Smooth muscle cell (in vitro differentiated cells): ENCODE data around the gene FEZF1. TPM values are rescaled to one million over a fixed set of nuclear protein-coding genes. Genes with fewer than 3 reads are reported as not detected.

Source experiments
- DNase-seq: peaks from one replicate; lab custom pipeline; 2025; ENCODE audit not compliant: unreplicated experiment; lab: John Stamatoyannopoulos, UW
- H2AFZ ChIP-seq: fragments of 200-600 bp; sonication (generic); 2 replicates; pipeline ENCODE4 v1.6.0; 2016; ENCODE audit warnings: antibody characterized with exemption, low read depth, mild to moderate bottlenecking
- H3F3A ChIP-seq: fragments of 200-600 bp; sonication (generic); 2 replicates; pipeline ENCODE4 v1.6.0; 2017; ENCODE audit warnings: antibody characterized with exemption, low read depth
- H3K27ac ChIP-seq: fragments of 200-600 bp; sonication (generic); 2 replicates; pipeline ENCODE4 v1.5.1; 2016; ENCODE audit warnings: low read depth, mild to moderate bottlenecking
- H3K27me3 ChIP-seq: fragments of 200-600 bp; sonication (generic); 2 replicates; pipeline ENCODE4 v1.6.1; 2016; ENCODE audit warnings: low read depth, mild to moderate bottlenecking
- H3K36me3 ChIP-seq: fragments of 200-600 bp; sonication (generic); 2 replicates; pipeline ENCODE4 v1.5.1; 2016; ENCODE audit warnings: low read depth
- H3K4me1 ChIP-seq: fragments of 200-600 bp; sonication (generic); 2 replicates; pipeline ENCODE4 v1.5.1; 2016; ENCODE audit warnings: low read depth
- H3K4me2 ChIP-seq: fragments of 200-600 bp; sonication (generic); 2 replicates; pipeline ENCODE4 v1.6.0; 2016; ENCODE audit warnings: mild to moderate bottlenecking
- H3K4me3 ChIP-seq: fragments of 200-600 bp; sonication (generic); 2 replicates; pipeline ENCODE4 v1.5.1; 2016; ENCODE audit warnings: mild to moderate bottlenecking
- H3K79me2 ChIP-seq: fragments of 200-600 bp; sonication (generic); 2 replicates; pipeline ENCODE4 v1.6.0; 2016; ENCODE audit warnings: low read depth, mild to moderate bottlenecking
- H3K9ac ChIP-seq: fragments of 200-600 bp; sonication (generic); 2 replicates; pipeline ENCODE4 v1.6.0; 2016; ENCODE audit warnings: low read depth
- H3K9me3 ChIP-seq: fragments of 200-600 bp; sonication (generic); replicated peaks from 2 replicates; pipeline ENCODE4 v1.5.1; 2016; ENCODE audit warnings: low read depth
- H4K20me1 ChIP-seq: fragments of 200-600 bp; sonication (generic); 2 replicates; pipeline ENCODE4 v1.6.0; 2016; ENCODE audit warnings: low read depth
- CTCF ChIP-seq: fragments of 200-600 bp; sonication (generic); IDR thresholded peaks from 2 replicates; pipeline ENCODE4 v1.5.1; 2017; ENCODE audit warnings: borderline replicate concordance, mild to moderate bottlenecking, antibody characterized with exemption; ENCODE audit not compliant: insufficient read depth, poor library complexity, severe bottlenecking
- WGBS: methylation state at CpG from one replicate; pipeline ENCODE4 v1.1.7; 2016; ENCODE audit warnings: low lambda C conversion rate; 5-methylcytosine and 5-hydroxymethylcytosine counted together
- polyA plus RNA-seq: library from polyadenylated mRNA; unstranded; fragments of >200 nt; fragmentation: Nextera tagmentation; extraction: Ambion mirVana; gene quantifications from 2 replicates; pipeline ENCODE4 v1.2.1, GENCODE V29; 2016
- total RNA-seq: library from RNA; depleted of rRNA; stranded (reverse); fragments of >200 nt; gene quantifications from 2 replicates; pipeline ENCODE4 v1.2.3, GENCODE V29; 2014

Gene FEZF1
- total RNA-seq (not detected in 2 replicates), polyA plus RNA-seq (0.18 TPM in 1 of 2 replicates, not detected in the other)

- H3K4me3 ChIP-seq: peak within 1 kb of the TSS; percentile 28
- TF ChIP-seq CTCF: no peak
Measured at GRCh38 chr7:122304319-122304975, at the start of gene FEZF1. Gene FEZF1, minus strand, starts transcription at chr7:122304750. Its CDS starts 313 bp downstream, at chr7:122304437.

GRCh38 chr7:122352454-122352853, 47.9 kb upstream of the FEZF1 start:
- H3K4me2 ChIP-seq: no peak overlapping the region
- 36% methylated on average over 3 of the region's 3 CpGs for WGBS
- no peak overlapping the region for H3K27ac ChIP-seq
- H3F3A ChIP-seq: no peaks in the 10 kb centered on the region
- no peaks in the 10 kb centered on the region for H3K9me3 ChIP-seq
- peaks cover 14% of the 10 kb centered on the region for H3K4me1 ChIP-seq
- no peak overlapping the region for H2AFZ ChIP-seq
- no peak overlapping the region for H3K4me3 ChIP-seq
- no peak for TF ChIP-seq CTCF
- DNase-seq: no peak
- H3K79me2 ChIP-seq: no peaks in the 10 kb centered on the region
- no peak overlapping the region for H3K9ac ChIP-seq
- no peaks in the 10 kb centered on the region for H3K27me3 ChIP-seq
- H4K20me1 ChIP-seq: no peaks in the 10 kb centered on the region
- H3K36me3 ChIP-seq: no peaks in the 10 kb centered on the region

More at GRCh38 chr7:122304319-122304975, at the start of gene FEZF1:
- no peaks in the 10 kb centered on the region for H3K9me3 ChIP-seq
- DNase-seq: no peak
- H4K20me1 ChIP-seq: no peaks in the 10 kb centered on the region
- H3K36me3 ChIP-seq: no peaks in the 10 kb centered on the region
- H3K79me2 ChIP-seq: no peaks in the 10 kb centered on the region
- no peak within 1 kb of the TSS for H3K27ac ChIP-seq
- H3F3A ChIP-seq: no peaks in the 10 kb centered on the region
- WGBS: under 1% methylated on average over 35 of the region's 35 CpGs
- no peak within 1 kb of the TSS for H2AFZ ChIP-seq
- peaks cover 100% of the 10 kb centered on the region for H3K27me3 ChIP-seq
- no peak within 1 kb of the TSS for H3K9ac ChIP-seq
- H3K4me2 ChIP-seq: peak within 1 kb of the TSS; percentile 79
- peaks cover 6% of the 10 kb centered on the region for H3K4me1 ChIP-seq

GRCh38 chr7:122350701-122351100, 46.2 kb upstream of the FEZF1 start:
- Histone ChIP-seq H3K79me2 (no peaks in the 10 kb centered on the region), H3K36me3 (no peaks in the 10 kb centered on the region), H3F3A (no peaks in the 10 kb centered on the region), H3K4me1 (peaks cover 14% of the 10 kb centered on the region), H3K4me2 (no peak overlapping the region), H3K27me3 (no peaks in the 10 kb centered on the region), H3K9me3 (no peaks in the 10 kb centered on the region), H2AFZ (no peak overlapping the region), H4K20me1 (no peaks in the 10 kb centered on the region), H3K9ac (no peak overlapping the region), H3K27ac (no peak overlapping the region), H3K4me3 (no peak overlapping the region)
- no peak for TF ChIP-seq CTCF
- no peak for DNase-seq
- 83% methylated on average over 3 of the region's 3 CpGs for WGBS

GRCh38 chr7:122344303-122344620, 39.7 kb upstream of the FEZF1 start:
- Histone ChIP-seq H3K4me1 (peaks cover 18% of the 10 kb centered on the region), H3K27ac (no peak overlapping the region), H4K20me1 (no peaks in the 10 kb centered on the region), H3K27me3 (no peaks in the 10 kb centered on the region), H3K4me3 (no peak overlapping the region), H3K79me2 (no peaks in the 10 kb centered on the region), H3F3A (no peaks in the 10 kb centered on the region), H3K36me3 (no peaks in the 10 kb centered on the region), H3K4me2 (no peak overlapping the region), H3K9me3 (no peaks in the 10 kb centered on the region), H3K9ac (no peak overlapping the region), H2AFZ (no peak overlapping the region)
- TF ChIP-seq CTCF: no peak
- no peak for DNase-seq
- WGBS: 71% methylated on average over 1 of the region's 1 CpG
